Measurements from ENCODE around the gene SMCHD1. TPM values are rescaled to one million over a fixed set of nuclear protein-coding genes. Genes with fewer than 3 reads are reported as not detected.

Gene SMCHD1
- total RNA-seq, 4 donors from 2014 or later, result 28.2 to 55.8 (median 31.9) TPM

- intact Hi-C loops (cut with DNase I; ENCODE audit: low total_unique reads), result no loop called here
- no peak overlapping the region for H3K4me3 ChIP-seq (ENCODE audit: low read depth, poor library complexity, severe bottlenecking)
- WGBS, 2 donors, result 96 to 98% methylated on average over 1 of the region's 1 CpG
- no peak for DNase-seq (ENCODE audit: low spot score in 2 of 2)
- TF ChIP-seq POLR2A (IDR thresholded peaks at IDR 0.05) (no peak), CTCF (IDR thresholded peaks at IDR 0.05) (no peak)
Measured at GRCh38 chr18:2811416-2811815, 155.9 kb downstream of the SMCHD1 start.

GRCh38 chr18:2814928-2815327 lies 159.4 kb downstream of the SMCHD1 start:
- DNase-seq (ENCODE audit: low spot score in 2 of 2), result no peak
- intact Hi-C loops (cut with DNase I; ENCODE audit: low total_unique reads), result no loop called here
- TF ChIP-seq CTCF (IDR thresholded peaks at IDR 0.05), result no peak
- H3K4me3 ChIP-seq (ENCODE audit: low read depth, poor library complexity, severe bottlenecking), result no peak overlapping the region
- WGBS, 2 donors, result 96 to 98% methylated on average over 2 of the region's 2 CpGs

DNA sequence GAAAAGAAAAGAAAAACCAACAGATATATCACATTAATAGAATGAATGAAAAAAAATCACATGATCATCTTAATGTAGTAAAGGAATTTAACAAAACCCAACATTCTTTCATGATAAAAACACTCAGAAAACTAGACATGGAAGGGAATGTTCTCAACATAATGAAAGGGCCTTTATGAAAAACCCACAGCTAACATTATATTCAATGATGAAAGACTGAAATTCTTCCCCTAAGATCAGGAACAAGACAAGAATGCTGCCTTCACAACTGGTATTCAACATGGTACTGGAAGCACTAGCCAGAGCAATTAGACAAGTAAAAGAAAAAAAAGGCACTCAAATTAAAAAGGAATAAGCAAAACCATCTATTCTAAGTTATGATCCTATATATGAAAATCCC lies 162.8 kb downstream of the SMCHD1 start:
- no peak overlapping the region for H3K4me3 ChIP-seq (ENCODE audit: low read depth, poor library complexity, severe bottlenecking)
- no peak for DNase-seq (ENCODE audit: low spot score in 2 of 2)
- intact Hi-C loops (cut with DNase I; ENCODE audit: low total_unique reads), result no loop called here
- TF ChIP-seq CTCF (IDR thresholded peaks at IDR 0.05) (no peak), POLR2A (IDR thresholded peaks at IDR 0.05) (no peak)

DNA sequence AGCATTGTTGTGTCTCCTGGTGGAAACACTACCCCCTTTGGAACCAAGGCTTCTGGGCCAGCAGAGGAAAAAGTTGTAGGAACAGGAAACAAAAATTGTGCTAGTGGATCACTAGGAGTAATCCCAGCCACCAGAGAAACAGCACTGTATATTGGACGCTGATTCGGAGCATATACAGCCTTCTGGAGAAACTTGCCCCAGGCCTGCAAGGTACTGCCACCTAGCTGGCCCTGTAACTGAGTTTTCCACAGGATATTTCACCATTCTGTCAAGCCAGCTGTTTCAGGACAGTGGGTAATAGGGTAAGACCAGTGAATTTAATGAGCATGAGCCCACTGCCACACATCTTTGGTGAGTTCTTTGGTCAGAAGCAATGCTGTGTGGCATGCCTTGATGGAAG lies 166.2 kb downstream of the SMCHD1 start:
- DNase-seq (ENCODE audit: low spot score in 2 of 2), result no peak
- WGBS, 2 donors, result 82 to 90% methylated on average over 2 of the region's 2 CpGs
- TF ChIP-seq CTCF (IDR thresholded peaks at IDR 0.05), result no peak
- TF ChIP-seq POLR2A (IDR thresholded peaks at IDR 0.05), result no peak
- H3K4me3 ChIP-seq (ENCODE audit: low read depth, poor library complexity, severe bottlenecking), result no peak overlapping the region
- intact Hi-C loops (cut with DNase I; ENCODE audit: low total_unique reads), result no loop called here

DNA sequence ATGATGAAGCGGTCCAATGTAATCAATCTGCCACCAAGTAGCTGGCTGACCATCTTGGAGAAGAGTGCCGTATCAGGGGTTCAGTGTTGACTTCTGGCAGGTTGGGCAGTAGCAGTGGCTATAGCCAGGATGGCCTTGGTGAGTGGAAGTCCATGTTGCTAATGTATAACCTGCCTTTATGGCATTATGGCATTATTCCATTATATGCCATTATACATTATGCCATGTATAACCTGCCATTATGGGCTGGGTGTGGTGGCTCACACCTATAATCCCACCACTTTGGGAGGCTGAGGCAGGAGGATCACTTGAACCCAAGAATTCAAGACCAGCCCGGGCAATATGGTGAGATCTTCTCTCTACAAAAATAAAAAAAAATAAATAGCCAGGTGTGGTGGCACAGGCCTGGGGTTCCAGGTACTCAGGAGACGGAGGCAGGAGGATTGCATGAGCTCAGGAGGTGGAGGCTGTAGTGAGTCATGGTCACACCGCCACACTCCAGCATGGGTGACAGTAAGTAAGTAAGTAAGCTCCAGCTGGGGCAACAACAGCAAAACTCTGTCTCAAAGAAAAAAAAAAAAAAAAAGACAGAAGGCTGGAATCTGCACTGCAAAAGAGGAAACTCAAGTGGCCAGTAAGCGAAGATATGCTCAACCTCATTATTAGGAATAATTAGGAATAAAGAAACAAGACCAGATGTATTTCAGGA lies 166.8 kb downstream of the SMCHD1 start:
- intact Hi-C loops (cut with DNase I; ENCODE audit: low total_unique reads), result no loop called here
- no peak for DNase-seq (ENCODE audit: low spot score in 2 of 2)
- WGBS, 2 donors, result 79 to 86% methylated on average over 6 of the region's 6 CpGs
- TF ChIP-seq POLR2A (IDR thresholded peaks at IDR 0.05) (no peak), CTCF (IDR thresholded peaks at IDR 0.05) (no peak)
- H3K4me3 ChIP-seq (ENCODE audit: low read depth, poor library complexity, severe bottlenecking), result no peak overlapping the region

- no peak overlapping the region for H3K4me3 ChIP-seq (ENCODE audit: low read depth, poor library complexity, severe bottlenecking)
- intact Hi-C loops (cut with DNase I; ENCODE audit: low total_unique reads), result no loop called here
- no peak for DNase-seq (ENCODE audit: low spot score in 2 of 2)
- WGBS, 2 donors, result 0 to 89% methylated on average over 2 of the region's 2 CpGs
- TF ChIP-seq POLR2A (IDR thresholded peaks at IDR 0.05) (no peak), CTCF (IDR thresholded peaks at IDR 0.05) (no peak)
Measured at GRCh38 chr18:2823202-2823601, 167.7 kb downstream of the SMCHD1 start.

Measured in lower leg skin (tissue), 4 donors.